SHP77 treated with DMSO at 0.1 percent for 48 hours (cell line): ENCODE data around the gene CDCP1.
"Not testable (repeated sequence)": the region's sequence is repeated elsewhere in the genome, so short reads cannot be mapped to it uniquely, and the experiment has no call there.

Experiments
- DNase-seq: peaks from one replicate; lab custom pipeline; 2025; lab: John Stamatoyannopoulos, UW

The CDCP1 gene

GRCh38 chr3:45171283-45171682 is 25.1 kb upstream of the CDCP1 start:
- DNase-seq = no peak

GRCh38 chr3:45170096-45170495 is 23.9 kb upstream of the CDCP1 start:
- DNase-seq = no peak

GRCh38 chr3:45169125-45169904 is 23.1 kb upstream of the CDCP1 start:
- DNase-seq = no peak

GRCh38 chr3:45168451-45168850 is 22.3 kb upstream of the CDCP1 start:
- no peak for DNase-seq

- peak; percentile 45 for DNase-seq
Measured at GRCh38 chr3:45167011-45167911, 21.1 kb upstream of the CDCP1 start.

- DNase-seq = no peak
Measured at GRCh38 chr3:45166321-45166879, 20.2 kb upstream of the CDCP1 start.

- no peak for DNase-seq
Measured at GRCh38 chr3:45165497-45166283, 19.5 kb upstream of the CDCP1 start.

GRCh38 chr3:45164056-45164455 is 17.9 kb upstream of the CDCP1 start:
- DNase-seq = no peak

GRCh38 chr3:45163481-45163880 is 17.3 kb upstream of the CDCP1 start:
- DNase-seq = no peak

GRCh38 chr3:45154641-45155147 is 8.5 kb upstream of the CDCP1 start:
- DNase-seq = no peak

GRCh38 chr3:45153658-45154437 is 7.7 kb upstream of the CDCP1 start:
- DNase-seq = no peak

- no peak for DNase-seq
Measured at GRCh38 chr3:45152307-45152706, 6.1 kb upstream of the CDCP1 start.

GRCh38 chr3:45151100-45151499 is 4.9 kb upstream of the CDCP1 start:
- DNase-seq = no peak

GRCh38 chr3:45148921-45149320 is 2.7 kb upstream of the CDCP1 start:
- no peak for DNase-seq

GRCh38 chr3:45145223-45145622 is 955 bp downstream of the CDCP1 start:
- no peak for DNase-seq

- DNase-seq = no peak
Measured at GRCh38 chr3:45143673-45144671, 2.2 kb downstream of the CDCP1 start.

GRCh38 chr3:45140770-45141155 is 5.4 kb downstream of the CDCP1 start:
- DNase-seq = not testable (repeated sequence)

GRCh38 chr3:45140141-45140769 is 5.9 kb downstream of the CDCP1 start:
- DNase-seq = no peak
